ENCODE measurements around the gene ORM1. TPM values are rescaled to one million over a fixed set of nuclear protein-coding genes. Genes with fewer than 3 reads are reported as not detected.

Gene ORM1
- total and polyA plus RNA-seq, 12 donors, result 2.9 to 26.0 (median 5.1) TPM; not detected in 1

GRCh38 chr9:114286146-114286679 lies 36.7 kb upstream of the ORM1 start:
- TF ChIP-seq CTCF (IDR thresholded peaks at IDR 0.05) (no peak), POLR2A (IDR thresholded peaks at IDR 0.05) (no peak)
- intact Hi-C loops (cut with DNase I), result loop anchor here (5.0 kb wide), 3 partner anchors 129 to 199 kb away; partner anchors contain the start of gene COL27A1 (in 1 of the 2)
- WGBS, 4 donors, result 87 to 89% (median 89%) methylated on average over 8 to 10 of the region's 10 CpGs
- no peak overlapping the region for H3K4me3 ChIP-seq
- DNase-seq, result peak in 3 of 7 donors; percentile 0 to 5 (median 2)
- no peaks in the 10 kb centered on the region for H3K27me3 ChIP-seq
- peaks cover 0 to 14% of the 10 kb centered on the region in 2 donors for H3K4me1 ChIP-seq (replicated peaks in 1 of 2)
- no peaks in the 10 kb centered on the region for H3K36me3 ChIP-seq (replicated peaks in 1 of 2)
- no peaks in the 10 kb centered on the region for H3K9me3 ChIP-seq (replicated peaks in 1 of 3)
- no peak overlapping the region for H3K27ac ChIP-seq

- intact Hi-C loops (cut with DNase I), result loop anchor here (5.0 kb wide), 3 partner anchors 130 to 200 kb away; partner anchors contain the start of gene COL27A1 (in 1 of the 2)
- no peaks in the 10 kb centered on the region for H3K36me3 ChIP-seq (replicated peaks in 1 of 2)
- no peak overlapping the region for H3K4me3 ChIP-seq
- no peaks in the 10 kb centered on the region for H3K9me3 ChIP-seq (replicated peaks in 1 of 3)
- DNase-seq, result peak in 4 of 7 donors; percentile 6 to 39 (median 14)
- no peak for TF ChIP-seq POLR2A (IDR thresholded peaks at IDR 0.05)
- TF ChIP-seq CTCF (IDR thresholded peaks at IDR 0.05), result no peak
- no peak overlapping the region for H3K27ac ChIP-seq
- WGBS, 4 donors, result 81 to 88% (median 86%) methylated on average over 14 to 16 of the region's 16 CpGs
- peaks cover 0 to 9% of the 10 kb centered on the region in 2 donors for H3K4me1 ChIP-seq (replicated peaks in 1 of 2)
- H3K27me3 ChIP-seq, result no peaks in the 10 kb centered on the region
Measured at GRCh38 chr9:114287001-114287762, 35.7 kb upstream of the ORM1 start.

GRCh38 chr9:114287763-114288192 lies 35.1 kb upstream of the ORM1 start:
- DNase-seq, result peak in 4 of 7 donors; percentile 4 to 46 (median 8)
- Histone ChIP-seq H3K27me3 (no peaks in the 10 kb centered on the region), H3K4me1 (replicated peaks in 1 of 2) (peaks cover 0 to 9% of the 10 kb centered on the region in 2 donors), H3K4me3 (no peak overlapping the region), H3K27ac (no peak overlapping the region), H3K36me3 (replicated peaks in 1 of 2) (no peaks in the 10 kb centered on the region), H3K9me3 (replicated peaks in 1 of 3) (no peaks in the 10 kb centered on the region)
- intact Hi-C loops (cut with DNase I), result loop anchor here (2.0 to 5.0 kb wide), 4 partner anchors 127 to 200 kb away; partner anchors contain the start of gene COL27A1 (in 1 of the 2)
- TF ChIP-seq CTCF (IDR thresholded peaks at IDR 0.05), result no peak
- 77 to 89% (median 85%) methylated on average over 12 to 15 of the region's 15 CpGs for WGBS, 4 donors

Data from adrenal gland (tissue), 12 donors.